Thyroid gland (tissue), 4 donors: ENCODE measurements around the gene DENND4C.

Source experiments
- POLR2A ChIP-seq, 2 donors: fragments of 450-650 bp; IDR thresholded peaks; one replicate each; pipeline ENCODE4 v1.6.1; 2017; ENCODE audit warnings: antibody characterized with exemption in 2 of 2, mild to moderate bottlenecking in 2 of 2, moderate library complexity in 1 of 2
- TF ChIP-seq, protein P1 (sequence below), 6 experiments: fragments of 200-600 bp in 3 of 6; fragments of 450-650 bp in 3 of 6; sonication (generic) in 3 of 6; IDR thresholded peaks; one replicate each; pipeline ENCODE4 v1.5.1; 2016 to 2019; ENCODE audit warnings: antibody characterized with exemption in 6 of 6, mild to moderate bottlenecking in 2 of 6, inconsistent platforms in 1 of 6, moderate library complexity in 1 of 6

DNA sequence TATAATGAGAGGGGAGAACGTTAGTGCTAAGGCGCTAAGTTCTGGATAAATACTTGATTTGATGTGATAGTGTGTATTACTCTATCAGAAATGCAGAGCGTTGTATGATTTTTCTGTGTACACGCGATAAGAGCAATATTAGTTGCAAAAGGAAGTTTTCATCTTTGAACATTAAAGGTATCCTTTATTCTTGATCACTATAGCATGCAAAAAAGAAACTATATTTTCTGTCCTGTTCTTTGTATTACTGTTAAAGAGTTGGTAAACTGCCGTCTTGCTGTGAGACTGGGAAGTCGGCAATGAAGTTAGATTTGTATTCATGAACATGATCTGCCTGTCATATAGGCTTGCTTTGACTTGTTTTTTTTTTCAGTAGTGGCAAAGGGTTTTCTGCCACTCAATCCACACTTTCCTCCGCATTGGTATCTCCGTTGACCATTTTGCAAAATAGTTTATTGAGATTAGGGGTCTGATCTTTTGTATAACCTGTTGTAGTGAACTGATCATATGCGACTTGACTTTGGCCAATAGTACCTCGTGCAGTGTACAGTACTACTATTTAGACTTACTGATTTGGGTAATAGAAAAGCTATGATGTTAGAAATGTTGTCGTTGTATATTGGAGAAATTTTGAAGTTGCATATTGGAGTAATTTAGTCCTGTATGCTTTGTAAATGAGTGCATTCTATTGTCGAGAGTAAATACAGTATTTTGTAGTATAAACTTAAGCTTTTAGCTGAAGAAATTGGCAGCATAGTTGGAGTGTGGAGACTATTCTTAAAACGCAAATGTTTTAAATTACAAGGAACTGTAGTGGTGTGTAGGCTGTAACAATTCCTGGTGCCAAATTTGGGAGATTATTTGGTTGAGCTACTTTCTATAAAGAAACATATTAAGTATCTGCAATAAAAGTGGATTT lies 1.7 kb downstream of the DENND4C start:
- TF ChIP-seq, protein P1, sequence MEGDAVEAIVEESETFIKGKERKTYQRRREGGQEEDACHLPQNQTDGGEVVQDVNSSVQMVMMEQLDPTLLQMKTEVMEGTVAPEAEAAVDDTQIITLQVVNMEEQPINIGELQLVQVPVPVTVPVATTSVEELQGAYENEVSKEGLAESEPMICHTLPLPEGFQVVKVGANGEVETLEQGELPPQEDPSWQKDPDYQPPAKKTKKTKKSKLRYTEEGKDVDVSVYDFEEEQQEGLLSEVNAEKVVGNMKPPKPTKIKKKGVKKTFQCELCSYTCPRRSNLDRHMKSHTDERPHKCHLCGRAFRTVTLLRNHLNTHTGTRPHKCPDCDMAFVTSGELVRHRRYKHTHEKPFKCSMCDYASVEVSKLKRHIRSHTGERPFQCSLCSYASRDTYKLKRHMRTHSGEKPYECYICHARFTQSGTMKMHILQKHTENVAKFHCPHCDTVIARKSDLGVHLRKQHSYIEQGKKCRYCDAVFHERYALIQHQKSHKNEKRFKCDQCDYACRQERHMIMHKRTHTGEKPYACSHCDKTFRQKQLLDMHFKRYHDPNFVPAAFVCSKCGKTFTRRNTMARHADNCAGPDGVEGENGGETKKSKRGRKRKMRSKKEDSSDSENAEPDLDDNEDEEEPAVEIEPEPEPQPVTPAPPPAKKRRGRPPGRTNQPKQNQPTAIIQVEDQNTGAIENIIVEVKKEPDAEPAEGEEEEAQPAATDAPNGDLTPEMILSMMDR (IDR thresholded peaks at IDR 0.05) = no peak
- no peak for TF ChIP-seq POLR2A (IDR thresholded peaks at IDR 0.05)
